HEK293 (cell line): ENCODE data around the gene CFP.
"Not testable (repeated sequence)": the region's sequence is repeated elsewhere in the genome, so short reads cannot be mapped to it uniquely, and the experiment has no call there.

Experiments used
- CTCF ChIP-seq: fragments of 450-650 bp; formaldehyde crosslinking; IDR thresholded peaks from 2 replicates; pipeline ENCODE4 v1.5.1; 2016; ENCODE audit warnings: missing biosample characterization, missing genetic modification characterization
- ELK4 ChIP-seq: IDR thresholded peaks from 2 replicates; pipeline ENCODE4 v1.6.1; 2011; ENCODE audit warnings: mild to moderate bottlenecking, low read depth, low read length, borderline replicate concordance
- KLF16 ChIP-seq: fragments of 450-650 bp; formaldehyde crosslinking; IDR thresholded peaks from 2 replicates; pipeline ENCODE4 v1.5.1; 2017; ENCODE audit warnings: missing biosample characterization, missing genetic modification characterization
- MZF1 ChIP-seq: fragments of 450-650 bp; formaldehyde crosslinking; IDR thresholded peaks from 2 replicates; pipeline ENCODE4 v1.5.1; 2017; ENCODE audit warnings: missing biosample characterization, missing genetic modification characterization, borderline replicate concordance
- RBAK ChIP-seq: fragments of 450-650 bp; formaldehyde crosslinking; IDR thresholded peaks from 2 replicates; pipeline ENCODE4 v1.5.1; 2016; ENCODE audit warnings: missing biosample characterization, missing genetic modification characterization
- SP2 ChIP-seq: fragments of 450-650 bp; formaldehyde crosslinking; IDR thresholded peaks from 2 replicates; pipeline ENCODE4 v1.5.1; 2016; ENCODE audit warnings: missing biosample characterization, missing genetic modification characterization
- TRIM28 ChIP-seq: IDR thresholded peaks from 2 replicates; pipeline ENCODE4 v1.6.1; 2011; ENCODE audit warnings: low read length, control low read depth, borderline replicate concordance
- ZBTB7A ChIP-seq: fragments of 450-650 bp; formaldehyde crosslinking; IDR thresholded peaks from 2 replicates; pipeline ENCODE4 v1.5.1; 2016; ENCODE audit warnings: low read depth, missing biosample characterization, missing genetic modification characterization
- ZNF112 ChIP-seq: fragments of 450-650 bp; formaldehyde crosslinking; IDR thresholded peaks from 2 replicates; pipeline ENCODE4 v1.5.0; 2017; ENCODE audit warnings: missing biosample characterization, missing genetic modification characterization
- ZNF501 ChIP-seq: fragments of 450-650 bp; formaldehyde crosslinking; IDR thresholded peaks from 2 replicates; pipeline ENCODE4 v1.5.1; 2016; ENCODE audit warnings: missing biosample characterization, missing genetic modification characterization
- ZNF660 ChIP-seq: fragments of 450-650 bp; IDR thresholded peaks from 2 replicates; pipeline ENCODE4 v1.5.1; 2018; ENCODE audit warnings: missing biosample characterization, mild to moderate bottlenecking, missing genetic modification characterization
- ZNF792 ChIP-seq: fragments of 450-650 bp; formaldehyde crosslinking; IDR thresholded peaks from 2 replicates; pipeline ENCODE4 v1.5.1; 2016; ENCODE audit warnings: missing biosample characterization, missing genetic modification characterization
- ZNF830 ChIP-seq: fragments of 450-650 bp; IDR thresholded peaks from 2 replicates; pipeline ENCODE4 v1.5.0; 2018; ENCODE audit warnings: missing biosample characterization, missing genetic modification characterization, low read depth, mild to moderate bottlenecking, moderate library complexity

DNA sequence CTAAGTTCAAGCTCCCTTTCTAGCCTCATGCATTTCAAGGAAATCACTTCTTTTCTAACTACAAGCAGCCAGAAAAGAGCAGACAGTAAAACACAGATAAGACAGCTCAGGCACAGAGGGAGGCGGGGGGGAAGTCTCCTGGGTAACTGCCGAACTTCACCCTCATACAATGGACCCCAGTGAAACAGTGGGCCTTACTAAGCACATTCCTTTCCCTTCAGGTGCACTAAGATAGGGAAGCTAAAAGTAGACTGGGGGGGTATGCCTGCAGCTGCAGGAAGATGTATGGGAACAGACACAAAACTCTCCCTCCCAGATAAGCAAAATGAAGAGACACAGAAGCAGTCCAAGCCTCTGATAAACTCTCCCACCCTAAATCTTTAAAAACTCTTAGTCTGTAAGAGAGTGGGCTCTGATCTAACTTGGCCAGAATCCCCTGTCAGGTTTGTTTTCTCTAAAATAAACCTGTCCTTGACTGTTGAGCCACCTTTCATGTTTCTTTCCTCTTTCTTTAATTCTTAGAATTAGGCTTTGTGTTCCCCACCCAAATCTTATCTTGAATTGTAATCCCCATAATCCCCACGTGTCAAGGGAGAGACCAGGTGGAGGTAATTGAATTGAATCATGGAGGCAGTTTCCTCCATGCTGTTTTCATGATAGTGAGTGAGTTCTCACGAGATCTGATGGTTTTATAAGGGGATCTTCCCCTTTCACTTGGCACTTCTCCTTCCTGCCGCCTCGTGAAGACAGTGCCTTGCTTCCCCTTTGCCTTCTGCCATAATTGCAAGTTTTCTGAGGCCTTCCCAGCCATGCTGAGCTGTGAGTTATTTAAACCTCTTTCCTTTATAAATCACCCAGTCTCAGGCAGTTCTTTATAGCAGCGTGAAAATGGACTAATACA is 46.5 kb upstream of the CFP start:
- TF ChIP-seq ZNF501 (tag by site-specific recombination); ZNF792 (tag by site-specific recombination); KLF16; RBAK (tag by site-specific recombination); CTCF (tag by site-specific recombination); ZNF112 (tag by site-specific recombination); MZF1 (tag by site-specific recombination); SP2 (tag by site-specific recombination); ZBTB7A (tag by site-specific recombination); ZNF660 (tag by site-specific recombination); ELK4; ZNF830 (tag by site-specific recombination); TRIM28: not testable (repeated sequence)
